HG02588 (cell line): ENCODE data around the gene PTRH1.

ENCODE experiments used
- ATAC-seq: cut with Tn5 transposase; IDR thresholded peaks from one replicate; pipeline ENCODE4 v1.9.1; 2021; ENCODE audit warnings: mild to moderate bottlenecking, moderate library complexity; ENCODE audit not compliant: unreplicated experiment

PTRH1 gene

GRCh38 chr9:127720031-127720864 lies 4.8 kb upstream of the PTRH1 start:
- no peak for ATAC-seq

DNA sequence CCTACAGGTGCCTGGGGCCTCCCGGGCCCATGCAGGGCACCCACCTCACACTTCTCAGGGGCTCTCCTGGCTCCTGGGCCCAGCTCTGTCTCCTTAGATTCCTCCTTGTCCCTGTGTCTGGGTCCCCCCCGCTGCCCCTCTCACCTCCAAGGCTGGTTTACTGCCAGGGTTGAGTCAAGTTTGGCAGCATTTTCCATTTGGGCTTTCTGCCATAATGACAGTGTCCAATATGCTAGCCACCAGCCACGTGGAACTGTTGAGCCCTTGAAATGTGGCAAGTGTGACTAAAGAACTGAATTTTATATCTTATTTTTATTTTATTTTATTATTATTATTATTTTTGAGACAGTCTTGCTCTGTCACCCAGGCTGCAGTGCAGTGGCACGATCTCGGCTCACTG lies 2.3 kb upstream of the PTRH1 start:
- no peak for ATAC-seq

DNA sequence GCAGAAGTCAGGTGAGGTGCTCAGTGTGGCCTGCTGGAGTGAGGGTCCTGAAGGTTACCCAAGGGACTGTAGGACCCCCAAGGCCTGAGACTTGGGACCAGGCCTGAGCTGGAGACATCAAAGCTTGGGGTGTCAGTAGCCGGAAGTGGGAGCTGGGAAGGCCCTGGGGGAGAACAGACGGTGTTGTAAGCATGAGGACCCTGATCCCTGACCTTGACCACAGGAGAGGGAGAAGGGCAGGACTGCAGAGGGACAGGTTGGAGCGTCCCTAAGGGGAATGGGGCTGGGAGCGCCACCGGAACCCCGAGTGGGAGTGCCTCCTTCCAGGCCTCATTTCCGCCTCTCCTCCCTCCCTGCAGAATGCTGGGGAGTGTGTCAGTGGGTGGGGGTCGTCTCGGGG lies 949 bp upstream of the PTRH1 start:
- ATAC-seq = no peak

- ATAC-seq = no peak
Measured at GRCh38 chr9:127714951-127715469, 453 bp downstream of the PTRH1 start.

GRCh38 chr9:127714020-127714750 lies 1.3 kb downstream of the PTRH1 start:
- no peak for ATAC-seq

DNA sequence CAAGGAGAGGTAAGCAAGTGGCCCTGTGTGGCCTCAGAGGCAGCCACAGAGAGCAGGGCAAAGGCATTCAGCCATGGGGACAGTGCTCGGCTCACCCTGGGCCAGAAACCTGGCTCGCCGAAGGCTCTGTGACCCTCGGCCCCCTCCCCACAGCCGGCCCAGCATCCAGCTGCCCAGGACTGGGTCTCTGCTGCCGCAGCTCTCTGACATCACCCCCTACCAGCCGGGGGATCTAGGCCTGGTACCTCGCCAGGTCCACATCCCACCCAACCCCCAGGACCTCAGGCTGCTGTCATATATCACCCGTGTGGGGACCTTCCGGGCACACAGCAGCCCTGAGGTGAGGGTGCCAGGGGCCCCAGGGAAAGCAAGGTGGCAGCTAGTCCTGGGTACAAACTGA lies 2.6 kb downstream of the PTRH1 start:
- ATAC-seq = no peak

GRCh38 chr9:127712371-127712770 lies 3.1 kb downstream of the PTRH1 start:
- no peak for ATAC-seq

DNA sequence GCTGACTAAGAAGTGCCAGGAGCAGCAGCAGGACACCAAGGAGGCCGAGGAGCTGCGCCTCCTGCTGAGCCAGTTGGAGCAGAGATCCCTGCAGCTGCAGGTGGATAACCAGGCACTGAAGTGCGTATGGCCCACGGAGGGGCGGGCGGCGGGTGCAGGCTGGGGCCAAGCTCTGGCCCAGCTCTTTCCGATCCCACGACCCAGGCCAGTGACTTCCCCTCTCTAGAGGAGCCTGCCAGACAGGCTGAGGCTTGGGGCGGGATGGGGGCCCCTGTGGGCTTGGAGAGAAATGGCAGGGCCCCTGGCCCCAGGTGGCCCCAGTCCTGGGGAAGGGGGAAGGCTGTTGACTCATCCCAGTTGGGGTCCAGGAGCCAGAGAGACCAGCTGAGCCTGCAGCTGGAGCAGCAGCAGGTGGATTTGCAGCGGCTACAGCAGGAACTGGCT lies 3.6 kb downstream of the PTRH1 start:
- ATAC-seq = no peak

DNA sequence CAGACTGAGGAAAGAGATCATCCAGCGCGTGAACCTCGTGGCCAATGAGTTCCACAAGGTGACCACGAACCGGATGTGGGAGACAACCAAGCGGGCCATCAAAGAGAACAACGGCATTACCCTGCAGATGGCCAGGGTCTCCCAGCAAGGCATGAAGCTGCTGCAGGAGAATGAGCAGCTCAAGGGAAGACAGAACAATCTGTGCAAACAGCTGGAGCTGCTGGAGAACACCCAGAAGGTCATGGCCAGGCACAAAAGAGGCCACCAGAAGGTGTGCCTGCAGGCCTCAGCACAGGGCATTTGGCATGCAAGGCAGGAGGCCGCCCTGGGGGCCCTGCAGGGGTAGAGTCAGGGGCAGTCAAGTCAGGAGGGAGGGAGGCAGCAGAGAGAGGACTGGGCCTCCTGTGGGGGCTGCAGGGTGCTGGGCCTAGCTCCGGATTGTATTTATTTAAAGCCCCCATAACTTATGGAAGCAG lies 4.2 kb downstream of the PTRH1 start:
- no peak for ATAC-seq

DNA sequence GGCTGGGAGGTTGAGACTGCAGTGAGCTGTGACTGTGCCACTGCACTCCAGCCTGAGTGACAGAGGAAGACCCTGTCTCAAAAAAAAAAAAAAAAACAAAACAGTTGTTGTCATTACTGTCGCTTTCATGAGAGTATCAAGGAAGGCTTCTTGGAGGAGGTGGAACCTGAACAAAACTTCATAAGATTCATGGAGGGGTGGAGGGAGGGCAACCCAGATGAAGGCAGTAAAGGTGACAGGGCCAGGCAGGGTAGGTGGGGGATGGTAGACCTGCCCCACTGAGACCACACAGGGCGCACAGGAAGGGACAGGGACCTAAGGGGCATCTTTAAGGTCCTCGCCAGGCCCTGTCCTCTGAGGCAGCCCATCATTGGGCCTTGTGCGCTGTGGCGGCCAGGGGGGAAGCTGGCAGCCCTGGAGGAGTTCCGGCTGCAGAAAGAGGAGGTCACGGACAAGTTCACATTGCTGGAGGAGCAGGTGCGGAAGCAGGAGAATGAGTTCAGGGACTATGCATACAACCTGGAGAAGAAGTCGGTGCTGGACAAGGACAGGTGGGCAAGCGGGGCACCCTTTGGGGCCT lies 5.2 kb downstream of the PTRH1 start:
- no peak for ATAC-seq

- ATAC-seq = no peak
Measured at GRCh38 chr9:127708952-127709587, 6.4 kb downstream of the PTRH1 start.

DNA sequence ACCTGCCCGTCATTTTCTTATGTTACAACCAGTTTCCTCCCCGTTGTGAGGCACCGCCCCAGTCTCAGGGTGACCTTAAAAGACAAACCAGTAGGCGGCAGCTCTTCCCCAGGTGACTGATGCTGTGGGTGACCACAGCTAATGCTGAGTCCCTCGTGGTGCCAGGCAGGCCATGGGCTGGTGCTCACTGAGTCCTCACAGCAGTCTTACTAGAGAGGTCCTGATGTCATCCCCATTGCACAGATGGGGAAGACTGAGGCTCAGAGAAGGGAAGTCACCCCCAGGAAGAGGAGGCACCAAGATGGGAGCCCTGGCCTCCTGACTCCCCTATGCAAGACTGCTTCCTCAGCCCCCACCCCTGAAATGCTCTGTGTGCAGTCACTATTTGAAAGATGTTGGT lies 7.7 kb downstream of the PTRH1 start:
- no peak for ATAC-seq

- no peak for ATAC-seq
Measured at GRCh38 chr9:127706836-127707241, 8.6 kb downstream of the PTRH1 start, which contains the start of gene CFAP157. Gene CFAP157, plus strand, starts transcription at chr9:127706988. Its CDS starts 44 bp downstream, at chr9:127707032.

- ATAC-seq = no peak
Measured at GRCh38 chr9:127705577-127706379, 9.7 kb downstream of the PTRH1 start.

- no peak for ATAC-seq
Measured at GRCh38 chr9:127703289-127703946, 12.0 kb downstream of the PTRH1 start.

DNA sequence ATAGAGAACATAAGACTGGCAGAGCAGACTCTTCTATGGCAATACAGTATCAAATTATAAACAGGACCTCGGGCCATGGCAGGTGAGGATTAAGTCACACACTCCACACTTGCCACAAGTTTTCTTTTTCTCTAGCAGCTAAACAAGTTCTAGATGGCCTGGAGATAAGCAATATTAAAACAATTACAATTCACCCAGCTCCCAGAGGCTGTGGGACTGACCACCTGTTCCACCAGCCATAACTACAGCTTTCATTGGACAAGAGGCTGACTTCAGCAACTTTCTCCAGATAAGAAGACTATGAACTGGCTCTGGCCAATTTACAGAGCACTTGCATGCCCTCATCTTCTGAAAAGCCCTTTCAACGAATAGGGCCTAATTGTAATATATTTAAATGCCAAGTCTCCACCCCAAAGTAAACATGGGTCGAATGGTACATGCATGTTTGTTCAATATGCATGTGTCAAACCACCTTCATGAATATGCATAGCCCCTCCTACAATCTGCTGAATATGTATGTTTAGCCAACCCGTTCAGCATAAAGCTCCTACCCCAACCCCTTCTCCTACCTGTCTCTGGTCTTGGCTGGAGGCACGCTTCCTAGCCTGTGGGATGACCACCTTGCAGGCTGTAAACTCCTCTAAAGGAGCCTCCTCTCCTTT lies 14.7 kb downstream of the PTRH1 start:
- no peak for ATAC-seq

GRCh38 chr9:127700140-127700539 lies 15.3 kb downstream of the PTRH1 start:
- no peak for ATAC-seq

DNA sequence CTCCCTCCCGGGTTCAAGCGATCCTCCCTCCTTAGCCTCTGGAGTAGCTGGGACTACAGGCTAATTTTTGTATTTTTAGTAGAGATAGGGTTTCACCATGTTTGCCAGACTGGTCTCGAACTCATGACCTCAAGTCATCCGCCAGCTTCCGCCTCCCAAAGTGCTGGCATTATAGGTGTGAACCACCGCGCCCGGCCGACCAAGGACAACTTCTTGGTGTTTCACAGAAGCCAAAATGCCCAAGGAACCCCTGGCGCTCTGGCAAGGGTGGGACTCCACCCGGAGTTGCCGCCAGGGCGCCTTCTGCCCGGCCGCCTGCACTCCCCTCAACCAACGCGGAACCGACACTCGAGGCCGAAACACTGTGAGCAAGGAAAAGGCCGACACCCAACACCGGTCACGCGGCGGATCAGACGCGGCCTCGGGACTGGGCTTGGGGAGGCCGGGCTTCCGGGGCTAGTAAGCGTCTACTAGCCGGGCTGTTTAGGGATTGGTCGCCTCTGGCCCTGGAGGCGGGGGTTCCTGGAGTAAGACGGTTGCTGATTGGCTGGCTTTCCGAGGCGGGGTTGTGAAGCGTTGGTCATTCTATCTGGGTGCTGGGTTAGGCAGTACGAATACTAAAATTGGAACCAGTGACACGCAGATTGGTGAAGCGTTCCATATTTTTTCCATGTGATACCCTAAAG lies 16.3 kb downstream of the PTRH1 start:
- ATAC-seq = peak; percentile 83
